DOHH2 (cell line): ENCODE measurements around the gene OR11A1.

Experiments
- H3F3A ChIP-seq: fragments of 200-600 bp; sonication (generic), shearing (Covaris generic); 2 replicates; pipeline ENCODE4 v1.6.0; 2016; ENCODE audit warnings: antibody characterized with exemption, mild to moderate bottlenecking; ENCODE audit not compliant: control insufficient read depth, insufficient read depth
- H3K27ac ChIP-seq: fragments of 200-600 bp; sonication (generic); 2 replicates; pipeline ENCODE4 v1.5.1; 2014; ENCODE audit warnings: low read depth, mild to moderate bottlenecking, low read length, moderate library complexity
- H3K27me3 ChIP-seq: fragments of 200-600 bp; sonication (generic); 2 replicates; pipeline ENCODE4 v1.6.1; 2014; ENCODE audit warnings: mild to moderate bottlenecking, low read length, mixed read lengths; ENCODE audit not compliant: control insufficient read depth
- H3K36me3 ChIP-seq: fragments of 200-600 bp; sonication (generic); 2 replicates; pipeline ENCODE4 v1.6.1; 2014; ENCODE audit warnings: mild to moderate bottlenecking, low read length, moderate library complexity, mixed read lengths; ENCODE audit not compliant: control insufficient read depth
- H3K4me1 ChIP-seq: fragments of 200-600 bp; sonication (generic); 2 replicates; pipeline ENCODE4 v1.6.1; 2014; ENCODE audit warnings: mild to moderate bottlenecking, low read length, mixed read lengths; ENCODE audit not compliant: control insufficient read depth
- H3K4me2 ChIP-seq: fragments of 200-600 bp; sonication (generic); 2 replicates; pipeline ENCODE4 v1.6.0; 2014; ENCODE audit warnings: mild to moderate bottlenecking, low read length, moderate library complexity
- H3K4me3 ChIP-seq: fragments of 200-600 bp; sonication (generic); 2 replicates; pipeline ENCODE4 v1.5.1; 2014; ENCODE audit warnings: mild to moderate bottlenecking, low read length, mixed read lengths
- H3K79me2 ChIP-seq: fragments of 200-600 bp; sonication (generic); 2 replicates; pipeline ENCODE4 v1.6.1; 2014; ENCODE audit warnings: mild to moderate bottlenecking, low read length, mixed read lengths; ENCODE audit not compliant: control insufficient read depth
- H3K9me2 ChIP-seq: fragments of 200-600 bp; sonication (generic); replicated peaks from 2 replicates; pipeline ENCODE4 v1.6.1; 2014; ENCODE audit warnings: mild to moderate bottlenecking, low read length, mixed read lengths; ENCODE audit not compliant: control insufficient read depth
- H3K9me3 ChIP-seq: fragments of 200-600 bp; sonication (generic); 2 replicates; pipeline ENCODE4 v1.6.1; 2014; ENCODE audit warnings: antibody characterized with exemption, low read length, mixed read lengths; ENCODE audit not compliant: control insufficient read depth, insufficient read depth
- H4K20me1 ChIP-seq: fragments of 200-600 bp; sonication (generic); 2 replicates; pipeline ENCODE4 v1.6.0; 2014; ENCODE audit warnings: low read depth, mild to moderate bottlenecking, antibody characterized with exemption, low read length, moderate library complexity; ENCODE audit not compliant: control insufficient read depth, insufficient read depth
- CTCF ChIP-seq: fragments of 200-600 bp; sonication (generic); IDR thresholded peaks from one replicate; pipeline ENCODE4 v1.5.1; 2014; ENCODE audit warnings: antibody characterized with exemption, mild to moderate bottlenecking, low read depth, low read length; ENCODE audit not compliant: poor library complexity, severe bottlenecking
- EZH2phosphoT487 ChIP-seq: fragments of 200-600 bp; sonication (generic); IDR thresholded peaks from 2 replicates; pipeline ENCODE4 v1.6.1; 2017; ENCODE audit warnings: borderline replicate concordance, mild to moderate bottlenecking, antibody characterized with exemption, low read length, moderate library complexity, mixed read lengths

Gene OR11A1

GRCh38 chr6:29477923-29478450 lies 21.1 kb upstream of the OR11A1 start:
- Histone ChIP-seq H3K4me1 (no peaks in the 10 kb centered on the region), H3K27ac (no peak overlapping the region), H3K4me2 (no peak overlapping the region), H3K4me3 (no peak overlapping the region), H3K27me3 (no peaks in the 10 kb centered on the region), H3K36me3 (no peaks in the 10 kb centered on the region), H3K9me3 (no peaks in the 10 kb centered on the region), H3K79me2 (no peaks in the 10 kb centered on the region), H4K20me1 (no peaks in the 10 kb centered on the region), H3K9me2 (no peaks in the 10 kb centered on the region), H3F3A (no peaks in the 10 kb centered on the region)
- TF ChIP-seq EZH2phosphoT487 = no peak
- TF ChIP-seq CTCF = no peak

- no peaks in the 10 kb centered on the region for H3K79me2 ChIP-seq
- no peaks in the 10 kb centered on the region for H3K36me3 ChIP-seq
- H3K4me1 ChIP-seq = no peaks in the 10 kb centered on the region
- H3F3A ChIP-seq = no peaks in the 10 kb centered on the region
- no peaks in the 10 kb centered on the region for H3K9me3 ChIP-seq
- H3K4me2 ChIP-seq = no peak overlapping the region
- H3K9me2 ChIP-seq = no peaks in the 10 kb centered on the region
- no peak overlapping the region for H3K27ac ChIP-seq
- H4K20me1 ChIP-seq = no peaks in the 10 kb centered on the region
- no peaks in the 10 kb centered on the region for H3K27me3 ChIP-seq
- no peak overlapping the region for H3K4me3 ChIP-seq
- TF ChIP-seq EZH2phosphoT487 = no peak
- TF ChIP-seq CTCF = no peak
Observed at GRCh38 chr6:29474996-29475395, 18.1 kb upstream of the OR11A1 start.

GRCh38 chr6:29466241-29466640 lies 9.4 kb upstream of the OR11A1 start:
- Histone ChIP-seq H4K20me1 (no peaks in the 10 kb centered on the region), H3K27me3 (no peaks in the 10 kb centered on the region), H3K9me3 (no peaks in the 10 kb centered on the region), H3K9me2 (no peaks in the 10 kb centered on the region), H3K27ac (no peak overlapping the region), H3K79me2 (no peaks in the 10 kb centered on the region), H3K36me3 (no peaks in the 10 kb centered on the region), H3K4me2 (no peak overlapping the region), H3F3A (no peaks in the 10 kb centered on the region), H3K4me1 (no peaks in the 10 kb centered on the region), H3K4me3 (no peak overlapping the region)
- TF ChIP-seq CTCF = no peak
- TF ChIP-seq EZH2phosphoT487 = no peak
